GM12878 (cell line): ENCODE data around the gene PLPPR1.
"Not testable (repeated sequence)": the region's sequence is repeated elsewhere in the genome, so short reads cannot be mapped to it uniquely, and the experiment has no call there.

Source experiments
- ATF3 ChIP-seq: IDR thresholded peaks from 2 replicates; pipeline ENCODE4 v1.6.1; 2011; ENCODE audit warnings: low read depth, mild to moderate bottlenecking, low read length, moderate library complexity, borderline replicate concordance; ENCODE audit errors: extremely low read depth
- BMI1 ChIP-seq: fragments of 450-650 bp; IDR thresholded peaks from 2 replicates; pipeline ENCODE4 v1.6.1; 2016; ENCODE audit warnings: mild to moderate bottlenecking, moderate library complexity, borderline replicate concordance
- CBX3 ChIP-seq: fragments of 200-600 bp; sonication (generic); IDR thresholded peaks from 2 replicates; pipeline ENCODE4 v1.6.1; 2016; ENCODE audit warnings: low read depth, borderline replicate concordance
- CEBPZ ChIP-seq: fragments of 150-350 bp; IDR thresholded peaks from 2 replicates; pipeline ENCODE4 v1.6.1; 2016; ENCODE audit warnings: low read depth, low read length
- EP300 ChIP-seq, 2 experiments: fragments of 150-350 bp in 1 of 2; IDR thresholded peaks; 2 replicates each; pipeline ENCODE4 v1.6.1; 2011 to 2012; ENCODE audit warnings: low read depth in 2 of 2, low read length in 2 of 2, borderline replicate concordance in 1 of 2, improper control_type of control experiment in 1 of 2, inconsistent platforms in 1 of 2; ENCODE audit not compliant: control insufficient read depth in 1 of 2
- FOXM1 ChIP-seq: IDR thresholded peaks from 2 replicates; pipeline ENCODE4 v1.6.1; 2012; ENCODE audit warnings: low read depth, mild to moderate bottlenecking, inconsistent platforms, low read length, moderate library complexity
- MTA3 ChIP-seq: IDR thresholded peaks from 2 replicates; pipeline ENCODE4 v1.6.1; 2012; ENCODE audit warnings: low read length, inconsistent platforms, borderline replicate concordance
- POLR2A ChIP-seq: IDR thresholded peaks from 2 replicates; pipeline ENCODE4 v1.6.1; 2011; ENCODE audit warnings: low read depth, mild to moderate bottlenecking, low read length
- RFX5 ChIP-seq: IDR thresholded peaks from 2 replicates; pipeline ENCODE4 v1.6.1; 2011; ENCODE audit warnings: low read depth, low read length, improper control_type of control experiment
- TCF3 ChIP-seq: IDR thresholded peaks from 2 replicates; pipeline ENCODE4 v1.6.1; 2012; ENCODE audit warnings: low read depth, mild to moderate bottlenecking, low read length, borderline replicate concordance; ENCODE audit not compliant: insufficient read depth
- TF ChIP-seq, protein P1 (sequence below): IDR thresholded peaks from 2 replicates; pipeline ENCODE4 v1.6.1; 2011; ENCODE audit warnings: borderline replicate concordance, low read depth, mild to moderate bottlenecking, moderate library complexity, mixed read lengths, low read length; ENCODE audit not compliant: insufficient read depth; ENCODE audit errors: extremely low read length
- TF ChIP-seq, protein P2 (sequence below), 3 experiments: IDR thresholded peaks in 2 of 3; conservative IDR thresholded peaks in 1 of 3; 2 replicates each; pipeline ENCODE4 v1.5.1; 2011; ENCODE audit warnings: low read depth in 3 of 3, low read length in 3 of 3, mild to moderate bottlenecking in 3 of 3, control low read depth in 2 of 3, moderate library complexity in 2 of 3, inconsistent platforms in 1 of 3, mixed read lengths in 1 of 3; ENCODE audit not compliant: control insufficient read depth in 2 of 3, insufficient read depth in 1 of 3; ENCODE audit errors: extremely low read depth in 1 of 3
- TF ChIP-seq, protein P3 (sequence below): fragments of 450-650 bp; IDR thresholded peaks from 2 replicates; pipeline ENCODE4 v1.6.1; 2016; ENCODE audit warnings: mild to moderate bottlenecking, moderate library complexity, borderline replicate concordance

GRCh38 chr9:101127369-101127768 is 98.8 kb downstream of the PLPPR1 start:
- not testable (repeated sequence) for TF ChIP-seq FOXM1; BMI1; RFX5; MTA3; POLR2A; TCF3; CBX3; EP300 (IDR thresholded peaks at IDR 0.05; ENCODE audit: borderline replicate concordance in 1 of 2, control insufficient read depth in 1 of 2, low read depth in 2 of 2, low read length in 2 of 2); CEBPZ; ATF3
- TF ChIP-seq, protein P1, sequence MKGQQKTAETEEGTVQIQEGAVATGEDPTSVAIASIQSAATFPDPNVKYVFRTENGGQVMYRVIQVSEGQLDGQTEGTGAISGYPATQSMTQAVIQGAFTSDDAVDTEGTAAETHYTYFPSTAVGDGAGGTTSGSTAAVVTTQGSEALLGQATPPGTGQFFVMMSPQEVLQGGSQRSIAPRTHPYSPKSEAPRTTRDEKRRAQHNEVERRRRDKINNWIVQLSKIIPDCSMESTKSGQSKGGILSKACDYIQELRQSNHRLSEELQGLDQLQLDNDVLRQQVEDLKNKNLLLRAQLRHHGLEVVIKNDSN = not testable (repeated sequence)
- TF ChIP-seq, protein P2, sequence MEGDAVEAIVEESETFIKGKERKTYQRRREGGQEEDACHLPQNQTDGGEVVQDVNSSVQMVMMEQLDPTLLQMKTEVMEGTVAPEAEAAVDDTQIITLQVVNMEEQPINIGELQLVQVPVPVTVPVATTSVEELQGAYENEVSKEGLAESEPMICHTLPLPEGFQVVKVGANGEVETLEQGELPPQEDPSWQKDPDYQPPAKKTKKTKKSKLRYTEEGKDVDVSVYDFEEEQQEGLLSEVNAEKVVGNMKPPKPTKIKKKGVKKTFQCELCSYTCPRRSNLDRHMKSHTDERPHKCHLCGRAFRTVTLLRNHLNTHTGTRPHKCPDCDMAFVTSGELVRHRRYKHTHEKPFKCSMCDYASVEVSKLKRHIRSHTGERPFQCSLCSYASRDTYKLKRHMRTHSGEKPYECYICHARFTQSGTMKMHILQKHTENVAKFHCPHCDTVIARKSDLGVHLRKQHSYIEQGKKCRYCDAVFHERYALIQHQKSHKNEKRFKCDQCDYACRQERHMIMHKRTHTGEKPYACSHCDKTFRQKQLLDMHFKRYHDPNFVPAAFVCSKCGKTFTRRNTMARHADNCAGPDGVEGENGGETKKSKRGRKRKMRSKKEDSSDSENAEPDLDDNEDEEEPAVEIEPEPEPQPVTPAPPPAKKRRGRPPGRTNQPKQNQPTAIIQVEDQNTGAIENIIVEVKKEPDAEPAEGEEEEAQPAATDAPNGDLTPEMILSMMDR (IDR thresholded peaks at IDR 0.05 in 2 of 3, conservative IDR thresholded peaks at IDR 0.05 in 1 of 3; ENCODE audit: control insufficient read depth in 2 of 3, extremely low read depth in 1 of 3, insufficient read depth in 1 of 3, low read depth in 3 of 3, low read length in 3 of 3) = not testable (repeated sequence)
- TF ChIP-seq, protein P3, sequence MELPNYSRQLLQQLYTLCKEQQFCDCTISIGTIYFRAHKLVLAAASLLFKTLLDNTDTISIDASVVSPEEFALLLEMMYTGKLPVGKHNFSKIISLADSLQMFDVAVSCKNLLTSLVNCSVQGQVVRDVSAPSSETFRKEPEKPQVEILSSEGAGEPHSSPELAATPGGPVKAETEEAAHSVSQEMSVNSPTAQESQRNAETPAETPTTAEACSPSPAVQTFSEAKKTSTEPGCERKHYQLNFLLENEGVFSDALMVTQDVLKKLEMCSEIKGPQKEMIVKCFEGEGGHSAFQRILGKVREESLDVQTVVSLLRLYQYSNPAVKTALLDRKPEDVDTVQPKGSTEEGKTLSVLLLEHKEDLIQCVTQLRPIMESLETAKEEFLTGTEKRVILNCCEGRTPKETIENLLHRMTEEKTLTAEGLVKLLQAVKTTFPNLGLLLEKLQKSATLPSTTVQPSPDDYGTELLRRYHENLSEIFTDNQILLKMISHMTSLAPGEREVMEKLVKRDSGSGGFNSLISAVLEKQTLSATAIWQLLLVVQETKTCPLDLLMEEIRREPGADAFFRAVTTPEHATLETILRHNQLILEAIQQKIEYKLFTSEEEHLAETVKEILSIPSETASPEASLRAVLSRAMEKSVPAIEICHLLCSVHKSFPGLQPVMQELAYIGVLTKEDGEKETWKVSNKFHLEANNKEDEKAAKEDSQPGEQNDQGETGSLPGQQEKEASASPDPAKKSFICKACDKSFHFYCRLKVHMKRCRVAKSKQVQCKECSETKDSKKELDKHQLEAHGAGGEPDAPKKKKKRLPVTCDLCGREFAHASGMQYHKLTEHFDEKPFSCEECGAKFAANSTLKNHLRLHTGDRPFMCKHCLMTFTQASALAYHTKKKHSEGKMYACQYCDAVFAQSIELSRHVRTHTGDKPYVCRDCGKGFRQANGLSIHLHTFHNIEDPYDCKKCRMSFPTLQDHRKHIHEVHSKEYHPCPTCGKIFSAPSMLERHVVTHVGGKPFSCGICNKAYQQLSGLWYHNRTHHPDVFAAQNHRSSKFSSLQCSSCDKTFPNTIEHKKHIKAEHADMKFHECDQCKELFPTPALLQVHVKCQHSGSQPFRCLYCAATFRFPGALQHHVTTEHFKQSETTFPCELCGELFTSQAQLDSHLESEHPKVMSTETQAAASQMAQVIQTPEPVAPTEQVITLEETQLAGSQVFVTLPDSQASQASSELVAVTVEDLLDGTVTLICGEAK = not testable (repeated sequence)
